Liver (tissue), 9 donors: ENCODE results near the gene C3orf70. TPM values are rescaled to one million over a fixed set of nuclear protein-coding genes. Genes with fewer than 3 reads are reported as not detected.

Experiments
- DNase-seq: peaks from one replicate; pipeline ENCODE4 v3.0.0-alpha.2; 2017; ENCODE audit warnings: low spot score
- H3K27ac ChIP-seq, 2 donors: one replicate each; pipeline ENCODE4 v1.7.0; 2013; ENCODE audit warnings: inconsistent platforms in 2 of 2, low read length in 2 of 2, control low read depth in 1 of 2, low read depth in 1 of 2, mild to moderate bottlenecking in 1 of 2
- H3K27me3 ChIP-seq, 4 donors: one replicate each; pipeline versions ENCODE4 v1.6.1 to v1.7.0; 2013; ENCODE audit warnings: low read length in 3 of 4, inconsistent platforms in 1 of 4, mild to moderate bottlenecking in 1 of 4, moderate library complexity in 1 of 4; ENCODE audit not compliant: control insufficient read depth in 4 of 4, insufficient read depth in 4 of 4
- H3K36me3 ChIP-seq, 4 donors: one replicate each; pipeline versions ENCODE4 v1.6.1 to v1.7.0; 2013; ENCODE audit warnings: low read length in 3 of 4, mild to moderate bottlenecking in 3 of 4, low read depth in 1 of 4, moderate library complexity in 1 of 4; ENCODE audit not compliant: control insufficient read depth in 4 of 4, insufficient read depth in 3 of 4
- H3K4me1 ChIP-seq, 4 donors: one replicate each; pipeline versions ENCODE4 v1.6.1 to v1.7.0; 2013; ENCODE audit warnings: low read length in 3 of 4, mild to moderate bottlenecking in 3 of 4, moderate library complexity in 1 of 4; ENCODE audit not compliant: control insufficient read depth in 4 of 4, insufficient read depth in 4 of 4
- H3K4me3 ChIP-seq, 3 donors: one replicate each; pipeline versions ENCODE4 v1.6.1 to v1.7.0; 2013; ENCODE audit warnings: low read length in 3 of 3, control low read depth in 1 of 3, low read depth in 1 of 3, mild to moderate bottlenecking in 1 of 3
- H3K9ac ChIP-seq, 2 donors: one replicate each; pipeline ENCODE4 v1.7.0; 2013; ENCODE audit warnings: low read length in 2 of 2, mild to moderate bottlenecking in 2 of 2, moderate library complexity in 2 of 2, control low read depth in 1 of 2, low read depth in 1 of 2
- H3K9me3 ChIP-seq, 4 donors: one replicate each; pipeline versions ENCODE4 v1.6.1 to v1.7.0; 2013; ENCODE audit warnings: low read length in 3 of 4; ENCODE audit not compliant: control insufficient read depth in 4 of 4
- ATF3 ChIP-seq: IDR thresholded peaks from 2 replicates; pipeline ENCODE4 v1.6.1; 2016; ENCODE audit warnings: antibody characterized with exemption
- CTCF ChIP-seq: fragments of 150-350 bp; IDR thresholded peaks from 2 replicates; pipeline ENCODE4 v1.5.1; 2017; ENCODE audit warnings: improper control_type of control experiment, low read depth, low read length; ENCODE audit not compliant: missing input control
- EGR1 ChIP-seq, 2 donors: IDR thresholded peaks; 2 replicates each; pipeline ENCODE4 v1.6.1; 2016 to 2018; ENCODE audit warnings: antibody characterized with exemption in 2 of 2, low read depth in 2 of 2
- FOXA1 ChIP-seq: IDR thresholded peaks from 2 replicates; pipeline ENCODE4 v1.6.1; 2016; ENCODE audit warnings: antibody characterized with exemption
- FOXA2 ChIP-seq: IDR thresholded peaks from 2 replicates; pipeline ENCODE4 v1.6.1; 2016; ENCODE audit warnings: antibody characterized with exemption
- GABPA ChIP-seq, 2 donors: IDR thresholded peaks in 1 of 2; conservative IDR thresholded peaks in 1 of 2; 2 replicates each; pipeline ENCODE4 v1.6.1; 2016; ENCODE audit warnings: antibody characterized with exemption in 2 of 2, mild to moderate bottlenecking in 1 of 2, moderate library complexity in 1 of 2
- HNF4A ChIP-seq, 2 donors: conservative IDR thresholded peaks; 2 replicates each; pipeline ENCODE4 v1.6.1; 2016; ENCODE audit warnings: antibody characterized with exemption in 2 of 2, mild to moderate bottlenecking in 2 of 2
- HNF4G ChIP-seq: IDR thresholded peaks from 2 replicates; pipeline ENCODE4 v1.6.1; 2016; ENCODE audit warnings: antibody characterized with exemption
- JUND ChIP-seq, 2 donors: IDR thresholded peaks; 2 replicates each; pipeline ENCODE4 v1.6.1; 2016; ENCODE audit warnings: antibody characterized with exemption in 2 of 2
- MAX ChIP-seq: IDR thresholded peaks from 2 replicates; pipeline ENCODE4 v1.6.1; 2016; ENCODE audit warnings: antibody characterized with exemption
- NR2F2 ChIP-seq: IDR thresholded peaks from 2 replicates; pipeline ENCODE4 v1.6.1; 2016; ENCODE audit warnings: antibody characterized with exemption
- RAD21 ChIP-seq, 2 donors: IDR thresholded peaks; 2 replicates each; pipeline ENCODE4 v1.6.1; 2016; ENCODE audit warnings: antibody characterized with exemption in 2 of 2, mild to moderate bottlenecking in 2 of 2
- REST ChIP-seq: IDR thresholded peaks from 2 replicates; pipeline ENCODE4 v1.6.1; 2016; ENCODE audit warnings: antibody characterized with exemption, mild to moderate bottlenecking
- RXRA ChIP-seq, 2 donors: IDR thresholded peaks; 2 replicates each; pipeline ENCODE4 v1.6.1; 2017 to 2018; ENCODE audit warnings: antibody characterized with exemption in 2 of 2, mild to moderate bottlenecking in 1 of 2
- SP1 ChIP-seq: IDR thresholded peaks from 2 replicates; pipeline ENCODE4 v1.6.1; 2018; ENCODE audit warnings: antibody characterized with exemption, mild to moderate bottlenecking
- TAF1 ChIP-seq: conservative IDR thresholded peaks from 2 replicates; pipeline ENCODE4 v1.6.1; 2016; ENCODE audit warnings: antibody characterized with exemption, mild to moderate bottlenecking
- ZBTB33 ChIP-seq: IDR thresholded peaks from 2 replicates; pipeline ENCODE4 v1.6.1; 2016; ENCODE audit warnings: antibody characterized with exemption
- WGBS: extraction: QIAGEN DNeasy Blood & Tissue Kit; methylation state at CpG from one replicate; pipeline ENCODE4 v1.1.7; 2013; 5-methylcytosine and 5-hydroxymethylcytosine counted together
- polyA plus RNA-seq, 2 donors: library from polyadenylated mRNA; stranded (reverse) in 1 of 2; unstranded in 1 of 2; fragments of 200-250 nt in 1 of 2; fragments of >200 nt in 1 of 2; fragmentation: Nextera tagmentation in 1 of 2; extraction: Ambion mirVana in 1 of 2; gene quantifications; one replicate each; pipeline versions ENCODE4 v1.2.1 to v1.2.3, GENCODE V29; 2013 to 2015
- total RNA-seq, 2 donors: library from RNA; depleted of rRNA; stranded (reverse); fragments of >200 nt; gene quantifications; one replicate each; pipeline ENCODE4 v1.2.3, GENCODE V29; 2014
- donor health status: healthy.
- donor health status: healthy.
- donor health status: healthy.
- donor health status: healthy.
- donor health status: healthy.

Gene C3orf70
- total and polyA plus RNA-seq, 4 donors: 0.15 to 0.79 (median 0.41) TPM

- no peak overlapping the region for H3K27ac ChIP-seq
- H3K9ac ChIP-seq: no peak overlapping the region
- H3K9me3 ChIP-seq: no peaks in the 10 kb centered on the region
- H3K4me3 ChIP-seq: no peak overlapping the region
- no peaks in the 10 kb centered on the region for H3K36me3 ChIP-seq
- DNase-seq: no peak
- TF ChIP-seq ATF3 (no peak), RAD21 (IDR thresholded peaks at IDR 0.05) (no peak), FOXA1 (no peak), JUND (IDR thresholded peaks at IDR 0.05) (no peak), CTCF (no peak), RXRA (IDR thresholded peaks at IDR 0.05) (no peak), FOXA2 (no peak), REST (no peak), GABPA (IDR thresholded peaks at IDR 0.05 in 1 of 2, conservative IDR thresholded peaks at IDR 0.05 in 1 of 2) (no peak), ZBTB33 (no peak), HNF4G (no peak), MAX (no peak), HNF4A (conservative IDR thresholded peaks at IDR 0.05) (no peak), TAF1 (no peak)
- peaks cover 0 to 10% (median 4%) of the 10 kb centered on the region in 4 donors for H3K4me1 ChIP-seq
- H3K27me3 ChIP-seq: no peaks in the 10 kb centered on the region
Observed at GRCh38 chr3:185134509-185134908, 18.4 kb downstream of the C3orf70 start.

GRCh38 chr3:185131602-185132256, 21.1 kb downstream of the C3orf70 start:
- 41% methylated on average over 2 of the region's 2 CpGs for WGBS
- DNase-seq: no peak
- no peak overlapping the region for H3K9ac ChIP-seq
- H3K4me1 ChIP-seq: peaks cover 0 to 10% (median 4%) of the 10 kb centered on the region in 4 donors
- no peaks in the 10 kb centered on the region for H3K27me3 ChIP-seq
- H3K27ac ChIP-seq: peak overlapping the region in 1 of 2 donors; percentile 28
- H3K9me3 ChIP-seq: no peaks in the 10 kb centered on the region
- H3K36me3 ChIP-seq: no peaks in the 10 kb centered on the region
- H3K4me3 ChIP-seq: no peak overlapping the region
- TF ChIP-seq JUND (IDR thresholded peaks at IDR 0.05): no peak
- TF ChIP-seq TAF1: no peak
- TF ChIP-seq ZBTB33: no peak
- TF ChIP-seq FOXA1: no peak
- no peak for TF ChIP-seq NR2F2
- peak; percentile 28 to 38 for TF ChIP-seq HNF4A (conservative IDR thresholded peaks at IDR 0.05)
- TF ChIP-seq GABPA (IDR thresholded peaks at IDR 0.05 in 1 of 2, conservative IDR thresholded peaks at IDR 0.05 in 1 of 2): no peak
- TF ChIP-seq CTCF: no peak
- TF ChIP-seq RXRA (IDR thresholded peaks at IDR 0.05): peak in 1 of 2 donors; percentile 19
- TF ChIP-seq MAX: no peak
- peak; percentile 27 for TF ChIP-seq SP1
- TF ChIP-seq ATF3: no peak
- TF ChIP-seq EGR1 (IDR thresholded peaks at IDR 0.05; ENCODE audit: low read depth in 2 of 2): no peak
- no peak for TF ChIP-seq RAD21 (IDR thresholded peaks at IDR 0.05)
